H1 (cell line): ENCODE data around the gene DCTN1. TPM values are rescaled to one million over a fixed set of nuclear protein-coding genes. Genes with fewer than 3 reads are reported as not detected.

Experiments used
- CTCF ChIA-PET: fragments of 300-600 bp; sonication (Branson Sonifier 250); formaldehyde crosslinking; loops from one replicate; lab custom pipeline; 2021; ENCODE audit not compliant: partially characterized antibody; lab: Charles Lee
- POLR2A ChIA-PET: fragments of 300-600 bp; sonication (Branson Sonifier 250); formaldehyde crosslinking; loops from one replicate; lab custom pipeline; 2021; ENCODE audit warnings: inconsistent platforms; ENCODE audit not compliant: partially characterized antibody; lab: Charles Lee
- DNase-seq, 2 experiments: peaks; one replicate each; pipeline versions ENCODE4 v3.0.0 to v3.0.0-alpha.2; 2010 to 2022; ENCODE audit warnings: low spot score in 2 of 2, low read depth in 1 of 2, mixed read lengths in 1 of 2
- FAIRE-seq: peaks from 2 replicates; lab custom pipeline; 2011; peaks lifted over from hg19 to GRCh38; lab: Jason Lieb, UNC
- H2AFZ ChIP-seq: 2 replicates; pipeline ENCODE4 v1.8.1; 2012; ENCODE audit warnings: low read length, inconsistent platforms
- H2AK5ac ChIP-seq: 2 replicates; pipeline ENCODE4 v1.6.1; 2013; ENCODE audit warnings: low read depth, low read length
- H2BK120ac ChIP-seq: replicated peaks from 2 replicates; pipeline ENCODE3; 2013; ENCODE audit warnings: low read depth, low read length, inconsistent platforms
- H2BK12ac ChIP-seq: 2 replicates; pipeline ENCODE4 v1.6.1; 2013; ENCODE audit warnings: low read depth, low read length
- H2BK15ac ChIP-seq: 2 replicates; pipeline ENCODE4 v1.6.1; 2013; ENCODE audit warnings: low read length
- H2BK20ac ChIP-seq: 2 replicates; pipeline ENCODE4 v1.6.1; 2013; ENCODE audit warnings: low read length
- H2BK5ac ChIP-seq: 2 replicates; pipeline ENCODE4 v1.6.1; 2013; ENCODE audit warnings: low read depth, low read length
- H3K14ac ChIP-seq: 2 replicates; pipeline ENCODE4 v1.6.1; 2013; ENCODE audit warnings: inconsistent platforms; ENCODE audit not compliant: insufficient read length
- H3K18ac ChIP-seq: 2 replicates; pipeline ENCODE4 v1.6.1; 2013; ENCODE audit warnings: low read length; ENCODE audit errors: extremely low read depth
- H3K23ac ChIP-seq: 2 replicates; pipeline ENCODE4 v1.6.1; 2013; ENCODE audit warnings: inconsistent platforms; ENCODE audit not compliant: insufficient read length
- H3K23me2 ChIP-seq: 2 replicates; pipeline ENCODE4 v1.6.1; 2013; ENCODE audit warnings: low read depth, low read length
- H3K27ac ChIP-seq: 2 replicates; pipeline ENCODE4 v1.6.1; 2011; ENCODE audit warnings: low read depth, low read length, inconsistent platforms
- H3K27me3 ChIP-seq, 4 experiments: replicated peaks in 1 of 4; 1 replicate in 1 of 4; 2 replicates in 3 of 4; pipeline versions ENCODE4 v1.6.1 to v1.8.1; 2011 to 2013; ENCODE audit warnings: low read length in 3 of 4, mild to moderate bottlenecking in 3 of 4, inconsistent platforms in 2 of 4, mixed read lengths in 2 of 4, moderate library complexity in 1 of 4; ENCODE audit not compliant: control insufficient read depth in 3 of 4, insufficient read depth in 3 of 4; ENCODE audit errors: extremely low read depth in 1 of 4
- H3K36me3 ChIP-seq, 4 experiments: 2 replicates each; pipeline versions ENCODE4 v1.6.1 to v1.8.1; 2011 to 2013; ENCODE audit warnings: mild to moderate bottlenecking in 4 of 4, low read length in 3 of 4, moderate library complexity in 2 of 4, control low read depth in 1 of 4, inconsistent platforms in 1 of 4; ENCODE audit not compliant: insufficient read depth in 4 of 4, control insufficient read depth in 2 of 4
- H3K4ac ChIP-seq: replicated peaks from 2 replicates; pipeline ENCODE3; 2013; ENCODE audit warnings: low read length, low read depth, mixed read lengths, inconsistent platforms; ENCODE audit not compliant: insufficient read length
- H3K4me1 ChIP-seq, 4 experiments: replicated peaks in 1 of 4; 1 replicate in 1 of 4; 2 replicates in 3 of 4; pipeline versions ENCODE4 v1.6.1 to v1.8.1; 2011 to 2013; ENCODE audit warnings: low read length in 3 of 4, inconsistent platforms in 2 of 4, mixed read lengths in 1 of 4; ENCODE audit not compliant: insufficient read depth in 4 of 4, control insufficient read depth in 3 of 4
- H3K4me2 ChIP-seq, 2 experiments: 2 replicates each; pipeline versions ENCODE4 v1.6.1 to v1.8.1; 2011 to 2013; ENCODE audit warnings: low read depth in 2 of 2, low read length in 2 of 2, control low read depth in 1 of 2, inconsistent platforms in 1 of 2, mild to moderate bottlenecking in 1 of 2; ENCODE audit not compliant: insufficient read depth in 1 of 2
- H3K4me3 ChIP-seq, 4 experiments: fragments of 200-600, 300-600 bp in 1 of 4; sonication (generic), shearing (Covaris generic), sonication (Bioruptor Twin) in 1 of 4; 2 replicates each; pipeline versions ENCODE4 v1.5.1 to v1.8.1; 2011 to 2016; ENCODE audit warnings: low read length in 4 of 4, low read depth in 3 of 4, control low read depth in 2 of 4, inconsistent platforms in 2 of 4, mild to moderate bottlenecking in 2 of 4, mixed read lengths in 1 of 4, moderate library complexity in 1 of 4; ENCODE audit not compliant: insufficient read depth in 2 of 4; ENCODE audit errors: extremely low read depth in 1 of 4
- H3K56ac ChIP-seq: replicated peaks from 2 replicates; pipeline ENCODE3; 2013; ENCODE audit warnings: low read depth, mild to moderate bottlenecking, mixed read lengths, low read length, inconsistent platforms; ENCODE audit not compliant: insufficient read length
- H3K79me1 ChIP-seq: 2 replicates; pipeline ENCODE4 v1.6.1; 2013; ENCODE audit warnings: low read depth, low read length, control low read depth
- H3K79me2 ChIP-seq, 2 experiments: 2 replicates each; pipeline versions ENCODE4 v1.6.1 to v1.8.1; 2012 to 2013; ENCODE audit warnings: low read length in 2 of 2, mild to moderate bottlenecking in 2 of 2, inconsistent platforms in 1 of 2; ENCODE audit not compliant: insufficient read depth in 2 of 2, control insufficient read depth in 1 of 2
- H3K9ac ChIP-seq, 4 experiments: replicated peaks in 1 of 4; 1 replicate in 1 of 4; 2 replicates in 3 of 4; pipeline versions ENCODE4 v1.6.1 to v1.8.1; 2011 to 2013; ENCODE audit warnings: low read depth in 3 of 4, low read length in 3 of 4, control low read depth in 2 of 4, mild to moderate bottlenecking in 2 of 4, moderate library complexity in 2 of 4, inconsistent platforms in 1 of 4; ENCODE audit errors: extremely low read depth in 1 of 4
- H3K9me3 ChIP-seq, 2 experiments: 2 replicates each; pipeline versions ENCODE4 v1.6.1 to v1.8.1; 2012 to 2013; ENCODE audit warnings: mild to moderate bottlenecking in 2 of 2, moderate library complexity in 2 of 2, control low read depth in 1 of 2, inconsistent platforms in 1 of 2, low read depth in 1 of 2, low read length in 1 of 2, mixed read lengths in 1 of 2; ENCODE audit not compliant: insufficient read depth in 2 of 2
- H4K20me1 ChIP-seq, 2 experiments: replicated peaks in 1 of 2; 2 replicates each; pipeline versions ENCODE3 to v1.8.1; 2011 to 2013; ENCODE audit warnings: inconsistent platforms in 2 of 2, low read length in 2 of 2, mild to moderate bottlenecking in 1 of 2; ENCODE audit not compliant: insufficient read depth in 2 of 2, control insufficient read depth in 1 of 2
- H4K5ac ChIP-seq: 2 replicates; pipeline ENCODE4 v1.6.1; 2013; ENCODE audit warnings: low read length, low read depth, mixed read lengths, inconsistent platforms; ENCODE audit not compliant: insufficient read length
- H4K8ac ChIP-seq: 2 replicates; pipeline ENCODE4 v1.8.0; 2013; ENCODE audit warnings: mild to moderate bottlenecking, moderate library complexity, low read length, inconsistent platforms; ENCODE audit not compliant: insufficient read depth; ENCODE audit errors: extremely low read depth
- H4K91ac ChIP-seq: replicated peaks from 2 replicates; pipeline ENCODE3; 2013; ENCODE audit warnings: low read length, mixed read lengths, inconsistent platforms; ENCODE audit not compliant: insufficient read length
- BCL11A ChIP-seq, 2 experiments: IDR thresholded peaks; one replicate each; pipeline ENCODE4 v1.6.1; 2011; ENCODE audit warnings: low read depth in 2 of 2, low read length in 2 of 2, mild to moderate bottlenecking in 2 of 2
- CBX8 ChIP-seq: fragments of 300-800, 300-1000 bp; sonication (generic); IDR thresholded peaks from 2 replicates; pipeline ENCODE4 v1.7.1; 2016; ENCODE audit warnings: low read depth, low read length, borderline replicate concordance
- CEBPB ChIP-seq: IDR thresholded peaks from 2 replicates; pipeline ENCODE4 v1.6.1; 2012; ENCODE audit warnings: low read depth, low read length
- CHD2 ChIP-seq: IDR thresholded peaks from 2 replicates; pipeline ENCODE4 v1.6.1; 2012; ENCODE audit warnings: low read length, improper control_type of control experiment
- KDM4A ChIP-seq: IDR thresholded peaks from one replicate; pipeline ENCODE4 v1.7.1; 2012; ENCODE audit warnings: low read depth, mild to moderate bottlenecking, moderate library complexity, low read length, inconsistent platforms; ENCODE audit not compliant: severe bottlenecking
- POLR2A ChIP-seq, 2 experiments: IDR thresholded peaks; 1 replicate in 1 of 2; 2 replicates in 1 of 2; pipeline ENCODE4 v1.6.1; 2011; ENCODE audit warnings: low read depth in 2 of 2, low read length in 2 of 2, mild to moderate bottlenecking in 2 of 2; ENCODE audit errors: control extremely low read depth in 1 of 2
- RAD21 ChIP-seq, 2 experiments: IDR thresholded peaks in 1 of 2; conservative IDR thresholded peaks in 1 of 2; 2 replicates each; pipeline ENCODE4 v1.6.1; 2011; ENCODE audit warnings: low read depth in 2 of 2, low read length in 2 of 2, improper control_type of control experiment in 1 of 2, inconsistent platforms in 1 of 2, mild to moderate bottlenecking in 1 of 2, moderate library complexity in 1 of 2
- TAF1 ChIP-seq: IDR thresholded peaks from 2 replicates; pipeline ENCODE4 v1.6.1; 2011; ENCODE audit warnings: mild to moderate bottlenecking, low read depth, low read length
- TAF7 ChIP-seq: optimal IDR thresholded peaks from 2 replicates; pipeline ENCODE3; 2011; ENCODE audit warnings: low read depth, mild to moderate bottlenecking, inconsistent platforms, low read length, moderate library complexity, borderline replicate concordance
- WGBS, 2 experiments: shearing (Covaris generic) in 1 of 2; methylation state at CpG; one replicate each; pipeline versions ENCODE4 v1.1.6 to v1.1.7; 2013 to 2015; ENCODE audit warnings: low lambda C conversion rate in 2 of 2, mixed read lengths in 2 of 2, inconsistent platforms in 1 of 2, low coverage in 1 of 2, missing lambda C conversion rate in 1 of 2; ENCODE audit not compliant: insufficient replicate concordance in 2 of 2, insufficient coverage in 1 of 2, insufficient read length in 1 of 2; ENCODE audit errors: extremely low coverage in 1 of 2, missing lambda C conversion rate in 1 of 2; 5-methylcytosine and 5-hydroxymethylcytosine counted together
- polyA plus RNA-seq, 7 experiments: library from polyadenylated mRNA; depleted of rRNA in 3 of 7; stranded (reverse) in 5 of 7; unstranded in 2 of 7; fragments of >200 nt in 5 of 7; fragments of 200-250 nt in 2 of 7; gene quantifications; 1 replicate in 5 of 7; 2 replicates in 1 of 7; 4 replicates in 1 of 7; pipeline versions ENCODE4 v1.2.1 to v1.2.3, GENCODE V29; 2011 to 2013; ENCODE audit warnings: missing spikeins in 2 of 7, mixed read lengths in 2 of 7
- total RNA-seq: library from RNA; stranded (reverse); fragmentation: NEBNext Ultra II Directional; extraction: Animal tissue kit (Norgen Biotek cat#: 25700); gene quantifications from 2 replicates; pipeline ENCODE4 v1.2.1, GENCODE V29; 2021
- TF ChIP-seq, protein P1 (sequence below): IDR thresholded peaks from 2 replicates; pipeline ENCODE4 v1.6.1; 2012; ENCODE audit warnings: inconsistent platforms
- TF ChIP-seq, protein P2 (sequence below): IDR thresholded peaks from 2 replicates; pipeline ENCODE4 v1.6.1; 2012; ENCODE audit warnings: low read length, inconsistent platforms

The DCTN1 gene
- total and polyA plus RNA-seq, 2 of the 8 experiments (the other 6 are each of a cell fraction or from before 2014, with no cell fraction given): 105 to 162 TPM

DNA sequence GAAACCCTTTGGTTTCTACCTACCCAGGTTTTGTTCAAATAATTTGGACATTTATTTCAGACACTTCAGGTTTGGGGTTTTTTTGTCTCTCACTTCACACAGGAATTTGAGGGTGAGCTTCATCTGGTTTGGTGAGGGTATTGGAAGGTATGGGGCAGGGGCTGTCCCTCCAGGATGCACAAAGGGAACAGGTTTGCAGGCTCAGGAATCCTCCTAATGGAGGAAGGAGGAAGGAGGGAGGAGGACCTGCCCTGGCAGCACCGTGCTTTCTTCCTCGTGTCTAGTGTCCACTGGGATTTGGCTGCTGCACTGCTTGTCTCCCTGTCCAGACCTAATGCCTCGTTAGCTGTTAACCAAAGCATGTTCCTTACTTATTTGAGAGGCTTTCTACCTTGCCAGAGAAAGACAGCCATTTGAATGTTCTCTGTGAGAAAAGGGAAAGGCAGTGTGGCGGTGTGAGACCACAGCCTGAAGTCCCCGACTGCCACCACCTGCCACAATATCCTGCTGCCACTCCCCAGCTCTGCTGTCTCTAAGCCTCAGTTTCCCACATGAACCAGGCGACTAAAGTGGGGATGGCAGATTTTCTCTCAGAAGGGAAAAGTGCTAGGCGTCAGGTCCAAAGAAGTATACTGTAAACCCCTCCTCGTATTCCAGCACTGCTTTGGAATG is 34.7 kb downstream of the DCTN1 start:
- Histone ChIP-seq H4K20me1 (no peaks in the 10 kb centered on the region), H2AK5ac (no peak overlapping the region), H2BK15ac (no peak overlapping the region), H3K23me2 (no peaks in the 10 kb centered on the region), H3K4me2 (no peak overlapping the region), H3K9ac (no peak overlapping the region), H3K18ac (no peak overlapping the region), H2BK5ac (no peak overlapping the region), H3K27ac (no peak overlapping the region), H2BK120ac (no peak overlapping the region), H3K79me1 (no peaks in the 10 kb centered on the region), H2BK12ac (0 out of 2 replicates have a peak overlapping the region, but pooled peaks have one; percentile 46), H3K23ac (no peak overlapping the region), H3K4me3 (no peak overlapping the region), H2AFZ (no peak overlapping the region), H3K79me2 (no peaks in the 10 kb centered on the region), H4K91ac (no peak overlapping the region), H2BK20ac (no peak overlapping the region), H3K36me3 (no peaks in the 10 kb centered on the region), H4K8ac (no peak overlapping the region), H3K56ac (no peak overlapping the region), H3K4ac (no peak overlapping the region), H3K9me3 (no peaks in the 10 kb centered on the region), H3K14ac (no peak overlapping the region), H3K4me1 (no peaks in the 10 kb centered on the region), H3K27me3 (no peaks in the 10 kb centered on the region), H4K5ac (no peak overlapping the region)
- CTCF ChIA-PET: interaction anchor here (0.8 to 8.1 kb wide), 5 partner anchors 8 to 96 kb away, joined by 3 to 65 read pairs (median 4); no protein-coding TSS in a partner anchor
- WGBS, 2 experiments: 88% methylated on average over 7 of the region's 8 CpGs; no CpG with 5 or more reads in 1 of the 2 experiments
- FAIRE-seq (no peak), DNase-seq (no peak)
- POLR2A ChIA-PET: interaction anchor here (1.5 kb wide), 1 partner anchor 9 kb away, joined by 8 read pairs; no protein-coding TSS in a partner anchor
- TF ChIP-seq CBX8 (no peak), TAF1 (no peak), CHD2 (no peak), POLR2A (IDR thresholded peaks at IDR 0.05; ENCODE audit: control extremely low read depth in 1 of 2, low read depth in 2 of 2, low read length in 2 of 2) (no peak), KDM4A (no peak), RAD21 (IDR thresholded peaks at IDR 0.05 in 1 of 2, conservative IDR thresholded peaks at IDR 0.05 in 1 of 2; ENCODE audit: low read depth in 2 of 2, low read length in 2 of 2) (no peak), TAF7 (no peak), BCL11A (IDR thresholded peaks at IDR 0.05; ENCODE audit: low read depth in 2 of 2, low read length in 2 of 2) (no peak), CEBPB (no peak)
- TF ChIP-seq, protein P1, sequence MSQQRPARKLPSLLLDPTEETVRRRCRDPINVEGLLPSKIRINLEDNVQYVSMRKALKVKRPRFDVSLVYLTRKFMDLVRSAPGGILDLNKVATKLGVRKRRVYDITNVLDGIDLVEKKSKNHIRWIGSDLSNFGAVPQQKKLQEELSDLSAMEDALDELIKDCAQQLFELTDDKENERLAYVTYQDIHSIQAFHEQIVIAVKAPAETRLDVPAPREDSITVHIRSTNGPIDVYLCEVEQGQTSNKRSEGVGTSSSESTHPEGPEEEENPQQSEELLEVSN: no peak
- TF ChIP-seq, protein P2, sequence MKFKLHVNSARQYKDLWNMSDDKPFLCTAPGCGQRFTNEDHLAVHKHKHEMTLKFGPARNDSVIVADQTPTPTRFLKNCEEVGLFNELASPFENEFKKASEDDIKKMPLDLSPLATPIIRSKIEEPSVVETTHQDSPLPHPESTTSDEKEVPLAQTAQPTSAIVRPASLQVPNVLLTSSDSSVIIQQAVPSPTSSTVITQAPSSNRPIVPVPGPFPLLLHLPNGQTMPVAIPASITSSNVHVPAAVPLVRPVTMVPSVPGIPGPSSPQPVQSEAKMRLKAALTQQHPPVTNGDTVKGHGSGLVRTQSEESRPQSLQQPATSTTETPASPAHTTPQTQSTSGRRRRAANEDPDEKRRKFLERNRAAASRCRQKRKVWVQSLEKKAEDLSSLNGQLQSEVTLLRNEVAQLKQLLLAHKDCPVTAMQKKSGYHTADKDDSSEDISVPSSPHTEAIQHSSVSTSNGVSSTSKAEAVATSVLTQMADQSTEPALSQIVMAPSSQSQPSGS: no peak
